Mesangial cell (primary cell): ENCODE measurements around the gene ZNF669. TPM values are rescaled to one million over a fixed set of nuclear protein-coding genes. Genes with fewer than 3 reads are reported as not detected.

Experiments
- total RNA-seq: library from RNA; depleted of rRNA; stranded (reverse); fragments of >200 nt; gene quantifications from 2 replicates; pipeline ENCODE4 v1.2.3, GENCODE V29; 2015

The ZNF669 gene
- 4.6 and 7.4 TPM in 2 replicates for total RNA-seq

DNA sequence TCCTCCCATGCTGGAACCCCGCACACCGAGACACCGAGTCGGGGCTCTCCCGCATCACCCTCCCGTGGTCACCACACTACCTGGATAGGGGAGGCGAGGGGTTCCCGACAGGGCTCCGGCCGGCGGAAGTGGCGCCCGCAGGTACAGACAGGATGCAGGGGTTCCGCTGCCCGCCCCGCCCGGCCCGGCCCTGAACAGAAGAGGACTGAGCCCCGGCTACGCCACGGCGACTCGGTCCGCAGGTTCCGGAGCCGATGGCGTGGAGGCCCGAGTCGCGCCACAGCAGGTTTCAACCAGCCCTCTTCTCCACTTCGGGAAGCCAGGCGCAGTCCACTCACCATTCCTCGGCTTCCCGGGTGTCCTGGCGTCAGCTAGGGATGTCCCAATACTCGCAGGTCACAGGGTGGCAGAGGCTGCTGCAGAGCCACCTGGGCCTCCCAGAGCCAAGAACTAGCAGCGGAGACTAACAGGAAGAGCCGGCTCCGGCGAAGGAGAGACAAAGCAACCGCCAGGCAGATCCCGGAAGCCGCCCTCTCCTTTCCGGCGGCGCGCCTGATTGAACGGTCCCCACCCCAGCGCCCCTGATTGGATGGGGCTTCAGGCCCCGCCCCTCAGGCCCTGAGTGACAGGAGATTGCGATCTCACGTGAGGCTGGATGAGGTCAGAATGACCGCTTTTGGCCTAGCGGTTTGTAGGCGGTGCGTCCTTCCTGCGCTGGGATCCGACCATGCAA lies at the start of gene ZNF669:
ZNF669 (minus strand) TSS at position 498 of the 733 bp plus-strand sequence; CDS start at position 341, 157 bp downstream.

DNA sequence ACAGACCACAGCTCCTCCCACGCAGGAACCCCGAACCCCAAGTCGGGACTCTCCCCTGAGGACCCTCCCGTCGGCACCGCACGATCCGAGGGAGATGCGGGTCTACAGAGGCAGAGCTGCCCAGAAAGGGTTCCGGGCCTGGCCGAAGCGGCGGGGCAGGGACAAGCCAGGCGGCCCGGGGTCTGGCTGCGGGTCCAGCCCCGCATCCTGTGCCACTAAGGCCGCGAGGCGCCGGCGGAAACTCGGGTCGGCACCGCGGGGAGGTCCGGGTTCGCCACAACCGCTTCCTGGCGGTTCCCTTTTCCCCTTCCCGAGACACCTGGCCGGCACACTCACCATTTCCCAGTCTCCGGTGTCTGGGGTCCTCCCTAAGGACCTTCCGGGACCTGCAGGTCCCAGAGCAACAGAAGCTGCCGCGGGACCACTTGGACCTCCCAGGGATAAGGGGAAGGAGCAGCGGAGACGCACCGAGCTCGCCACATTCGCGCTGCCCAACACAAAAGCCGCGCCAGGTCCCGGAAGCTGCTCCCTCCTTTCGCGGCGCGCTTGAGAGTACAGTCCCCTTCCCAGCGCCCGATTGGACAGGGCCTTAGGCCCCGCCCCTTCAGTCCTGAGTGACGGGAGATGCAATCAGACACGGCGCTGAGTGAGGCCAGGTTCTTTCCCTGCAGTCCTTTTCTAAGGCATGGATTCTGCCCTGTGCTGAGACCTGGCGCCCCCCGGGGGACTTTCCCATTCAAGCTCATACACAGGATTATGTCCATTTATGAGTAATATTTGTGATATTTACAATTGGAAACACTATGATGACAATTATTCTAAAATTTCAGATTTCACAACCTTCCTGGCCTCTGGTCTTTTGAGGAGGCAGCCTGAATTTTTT lies 25.7 kb downstream of the ZNF669 start, which contains the start of gene ZNF670:
ZNF670 (minus strand) TSS at position 554 of the 883 bp plus-strand sequence; CDS start at position 339, 215 bp downstream.

Other genes starting within 250 kb of the ZNF669 start
- 10.6 and 18.9 TPM in 2 replicates for gene AHCTF1, start 172.4 kb downstream of the ZNF669 start, total RNA-seq
- 0.76 and 8.6 TPM in 2 replicates for gene ZNF695, start 96.3 kb downstream of the ZNF669 start, total RNA-seq
- gene ZNF670, start 25.5 kb downstream of the ZNF669 start, total RNA-seq: 1.6 and 1.8 TPM in 2 replicates
- 7.8 and 10.5 TPM in 2 replicates for gene ZNF124, start 67.7 kb upstream of the ZNF669 start, total RNA-seq
- gene VN1R5, start 151.7 kb upstream of the ZNF669 start, total RNA-seq: not detected in 2 replicates
- gene ZNF496, start 227.5 kb upstream of the ZNF669 start, total RNA-seq: 40.4 and 51.1 TPM in 2 replicates